GM12891 (cell line): ENCODE data around the gene DHRS3.

Experiments
- POLR2A ChIP-seq: IDR thresholded peaks from 2 replicates; pipeline ENCODE4 v1.6.1; 2011; ENCODE audit warnings: low read depth, low read length, control low read depth
- POLR2AphosphoS5 ChIP-seq: IDR thresholded peaks from 2 replicates; pipeline ENCODE4 v1.6.1; 2011; ENCODE audit warnings: low read depth, low read length, control low read depth
- POU2F2 ChIP-seq: IDR thresholded peaks from 2 replicates; pipeline ENCODE4 v1.6.1; 2011; ENCODE audit warnings: low read depth, mild to moderate bottlenecking, control low read depth, low read length, moderate library complexity
- TAF1 ChIP-seq: IDR thresholded peaks from 2 replicates; pipeline ENCODE4 v1.6.1; 2011; ENCODE audit warnings: low read depth, low read length, control low read depth

DNA sequence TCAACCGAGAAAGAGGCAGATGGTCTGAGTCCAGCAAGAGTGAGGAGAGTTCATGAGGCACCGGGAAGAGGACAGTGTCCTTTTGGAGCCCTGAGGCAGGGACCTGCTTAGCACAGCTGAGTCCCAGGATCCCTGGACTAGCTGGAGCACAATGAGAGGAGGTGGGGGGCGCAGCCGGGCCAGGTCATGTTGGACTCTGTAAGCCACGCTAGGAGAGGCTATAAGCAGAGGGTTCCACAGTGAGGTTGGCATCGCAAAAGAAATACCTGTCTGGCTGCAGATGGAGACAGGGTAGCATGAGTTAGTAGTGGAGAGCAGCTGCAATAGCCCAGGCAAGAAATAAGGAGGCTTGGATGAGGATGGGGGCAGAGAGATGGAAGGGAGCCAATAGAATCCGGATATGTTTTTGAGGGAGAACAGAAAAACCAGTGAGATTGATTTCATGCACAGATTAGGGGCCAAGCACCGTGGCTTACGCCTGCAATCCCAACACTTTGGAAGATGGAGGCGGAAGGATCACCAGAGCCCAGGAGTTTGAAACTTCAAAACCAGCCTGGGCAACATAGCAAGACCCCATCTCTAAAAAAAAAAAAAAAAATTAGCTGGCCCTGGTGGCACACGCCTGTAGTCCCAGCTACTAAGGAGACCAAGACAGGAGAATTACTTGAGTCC, 98.2 kb downstream of the DHRS3 start:
- TF ChIP-seq POLR2AphosphoS5 (no peak), POLR2A (no peak), TAF1 (no peak), POU2F2 (no peak)
